Gastrocnemius medialis (tissue), 4 donors: ENCODE results near the gene ACACB. TPM values are rescaled to one million over a fixed set of nuclear protein-coding genes. Genes with fewer than 3 reads are reported as not detected.
A peak's percentile ranks its signal among the peaks of the same experiment; 100 is the strongest.

Experiments used
- ATAC-seq, 2 donors: fragments of 150-250 bp; one replicate each; pipeline ENCODE4 v1.9.1; 2016
- DNase-seq, 2 donors: peaks; one replicate each; pipeline ENCODE4 v3.0.0-alpha.2; 2019
- H3K27ac ChIP-seq, 4 donors: fragments of 200-600 bp; sonication (generic); 1 replicate in 1 of 4; 2 replicates in 3 of 4; pipeline ENCODE4 v1.5.1; 2016 to 2018; ENCODE audit warnings: mild to moderate bottlenecking in 2 of 4, moderate library complexity in 1 of 4
- H3K27me3 ChIP-seq, 3 donors: fragments of 200-600 bp; sonication (generic) in 2 of 3; 1 replicate in 1 of 3; 2 replicates in 2 of 3; pipeline versions ENCODE4 v1.5.1 to v1.6.0; 2016 to 2019; ENCODE audit warnings: mild to moderate bottlenecking in 1 of 3, moderate library complexity in 1 of 3
- H3K36me3 ChIP-seq, 2 donors: fragments of 200-600 bp; sonication (generic) in 1 of 2; one replicate each; pipeline ENCODE4 v1.5.1; 2017 to 2018
- H3K4me1 ChIP-seq, 2 donors: fragments of 200-600 bp; sonication (generic) in 1 of 2; one replicate each; pipeline ENCODE4 v1.5.1; 2016 to 2017; ENCODE audit warnings: mild to moderate bottlenecking in 2 of 2
- H3K4me3 ChIP-seq, 4 donors: fragments of 200-600 bp; sonication (generic) in 3 of 4; 1 replicate in 1 of 4; 2 replicates in 3 of 4; pipeline ENCODE4 v1.5.1; 2016 to 2019; ENCODE audit warnings: mild to moderate bottlenecking in 2 of 4
- H3K9me3 ChIP-seq, 3 donors: fragments of 200-600 bp; sonication (generic) in 2 of 3; 1 replicate in 1 of 3; 2 replicates in 2 of 3; pipeline ENCODE4 v1.5.1; 2016 to 2019
- CTCF ChIP-seq, 5 experiments: fragments of 450-650 bp in 3 of 5; fragments of 200-600 bp in 2 of 5; sonication (generic) in 2 of 5; IDR thresholded peaks in 4 of 5; conservative IDR thresholded peaks in 1 of 5; 1 replicate in 4 of 5; 2 replicates in 1 of 5; pipeline ENCODE4 v1.5.1; 2016 to 2019; ENCODE audit warnings: antibody characterized with exemption in 5 of 5, mild to moderate bottlenecking in 3 of 5, moderate library complexity in 3 of 5
- POLR2A ChIP-seq, 2 donors: fragments of 450-650 bp; IDR thresholded peaks; one replicate each; pipeline ENCODE4 v1.6.1; 2017; ENCODE audit warnings: antibody characterized with exemption in 2 of 2, mild to moderate bottlenecking in 2 of 2, moderate library complexity in 2 of 2
- in situ Hi-C, 4 donors: fragments of 200-750 bp; cut with MboI; loops; one replicate each; pipeline versions ENCODE4 v1.15.0 to v1.8.0; 2017; ENCODE audit warnings: low sequenced_read_pairs in 4 of 4
- intact Hi-C: fragments of 100-400 bp; cut with DNase I; formaldehyde crosslinking; loops from one replicate; pipeline ENCODE4 v1.15.1; 2023; ENCODE audit warnings: low total_unique reads
- total RNA-seq, 4 donors: library from RNA; depleted of rRNA; stranded (reverse); fragments of >200 nt; gene quantifications; one replicate each; pipeline versions ENCODE4 v1.1.0 to v1.2.3, GENCODE V29; 2016

ACACB gene
- total RNA-seq, 4 donors from 2014 or later, result 595 to 1,103 (median 698) TPM

- Histone ChIP-seq H3K9me3 (no peaks in the 10 kb centered on the region), H3K4me1 (no peaks in the 10 kb centered on the region), H3K27me3 (no peaks in the 10 kb centered on the region), H3K27ac (no peak overlapping the region), H3K36me3 (no peaks in the 10 kb centered on the region), H3K4me3 (no peak overlapping the region)
- no peak for DNase-seq
- ATAC-seq, result peak in 1 of 2 donors; percentile 1
- no peak for TF ChIP-seq CTCF (IDR thresholded peaks at IDR 0.05 in 4 of 5, conservative IDR thresholded peaks at IDR 0.05 in 1 of 5)
- TF ChIP-seq POLR2A (IDR thresholded peaks at IDR 0.05), result no peak
- intact Hi-C loops, result no loop called here
- in situ Hi-C loops, result no loop called here
Observed at GRCh38 chr12:109276160-109276559, 159.8 kb downstream of the ACACB start.

GRCh38 chr12:109277255-109277898, 161.0 kb downstream of the ACACB start:
- in situ Hi-C loops (no loop called here), intact Hi-C loops (no loop called here)
- ATAC-seq (peak in 1 of 2 donors; percentile 2), DNase-seq (peak in 1 of 2 donors; percentile 31)
- no peaks in the 10 kb centered on the region for H3K36me3 ChIP-seq
- H3K9me3 ChIP-seq, result no peaks in the 10 kb centered on the region
- no peak overlapping the region for H3K4me3 ChIP-seq
- no peaks in the 10 kb centered on the region for H3K4me1 ChIP-seq
- peak overlapping the region in 2 of 4 donors; percentile 3 for H3K27ac ChIP-seq
- no peaks in the 10 kb centered on the region for H3K27me3 ChIP-seq
- no peak for TF ChIP-seq CTCF (IDR thresholded peaks at IDR 0.05 in 4 of 5, conservative IDR thresholded peaks at IDR 0.05 in 1 of 5)
- TF ChIP-seq POLR2A (IDR thresholded peaks at IDR 0.05), result no peak

GRCh38 chr12:109277899-109278762, 161.7 kb downstream of the ACACB start:
- intact Hi-C loops, result no loop called here
- no peaks in the 10 kb centered on the region for H3K27me3 ChIP-seq
- H3K36me3 ChIP-seq, result no peaks in the 10 kb centered on the region
- no peaks in the 10 kb centered on the region for H3K4me1 ChIP-seq
- DNase-seq (peak in 1 of 2 donors; percentile 42), ATAC-seq (peak; percentile 20 to 21)
- in situ Hi-C loops, result no loop called here
- H3K27ac ChIP-seq, result peak overlapping the region in 2 of 4 donors; percentile 3 to 12
- H3K9me3 ChIP-seq, result no peaks in the 10 kb centered on the region
- TF ChIP-seq CTCF (IDR thresholded peaks at IDR 0.05 in 4 of 5, conservative IDR thresholded peaks at IDR 0.05 in 1 of 5) (peak in 1 of 5 experiments; percentile 3), POLR2A (IDR thresholded peaks at IDR 0.05) (no peak)
- H3K4me3 ChIP-seq, result no peak overlapping the region

GRCh38 chr12:109278912-109279311, 162.5 kb downstream of the ACACB start:
- no peak for DNase-seq
- no peak overlapping the region for H3K4me3 ChIP-seq
- no peaks in the 10 kb centered on the region for H3K36me3 ChIP-seq
- H3K9me3 ChIP-seq, result no peaks in the 10 kb centered on the region
- ATAC-seq, result peak in 1 of 2 donors; percentile 2
- intact Hi-C loops (no loop called here), in situ Hi-C loops (no loop called here)
- no peaks in the 10 kb centered on the region for H3K27me3 ChIP-seq
- H3K27ac ChIP-seq, result no peak overlapping the region
- no peaks in the 10 kb centered on the region for H3K4me1 ChIP-seq
- TF ChIP-seq CTCF (IDR thresholded peaks at IDR 0.05 in 4 of 5, conservative IDR thresholded peaks at IDR 0.05 in 1 of 5) (no peak), POLR2A (IDR thresholded peaks at IDR 0.05) (no peak)
